GM12872 (cell line): ENCODE data around the gene KIF21A.

ENCODE experiments used
- TF ChIP-seq, protein P1 (sequence below): IDR thresholded peaks from 3 replicates; pipeline ENCODE4 v1.5.1; 2011; ENCODE audit warnings: low read depth, mild to moderate bottlenecking, low read length, moderate library complexity; ENCODE audit not compliant: insufficient read depth

The KIF21A gene

GRCh38 chr12:39412210-39412609 is 30.7 kb downstream of the KIF21A start:
- TF ChIP-seq, protein P1, sequence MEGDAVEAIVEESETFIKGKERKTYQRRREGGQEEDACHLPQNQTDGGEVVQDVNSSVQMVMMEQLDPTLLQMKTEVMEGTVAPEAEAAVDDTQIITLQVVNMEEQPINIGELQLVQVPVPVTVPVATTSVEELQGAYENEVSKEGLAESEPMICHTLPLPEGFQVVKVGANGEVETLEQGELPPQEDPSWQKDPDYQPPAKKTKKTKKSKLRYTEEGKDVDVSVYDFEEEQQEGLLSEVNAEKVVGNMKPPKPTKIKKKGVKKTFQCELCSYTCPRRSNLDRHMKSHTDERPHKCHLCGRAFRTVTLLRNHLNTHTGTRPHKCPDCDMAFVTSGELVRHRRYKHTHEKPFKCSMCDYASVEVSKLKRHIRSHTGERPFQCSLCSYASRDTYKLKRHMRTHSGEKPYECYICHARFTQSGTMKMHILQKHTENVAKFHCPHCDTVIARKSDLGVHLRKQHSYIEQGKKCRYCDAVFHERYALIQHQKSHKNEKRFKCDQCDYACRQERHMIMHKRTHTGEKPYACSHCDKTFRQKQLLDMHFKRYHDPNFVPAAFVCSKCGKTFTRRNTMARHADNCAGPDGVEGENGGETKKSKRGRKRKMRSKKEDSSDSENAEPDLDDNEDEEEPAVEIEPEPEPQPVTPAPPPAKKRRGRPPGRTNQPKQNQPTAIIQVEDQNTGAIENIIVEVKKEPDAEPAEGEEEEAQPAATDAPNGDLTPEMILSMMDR = no peak

GRCh38 chr12:39406262-39406661 is 36.7 kb downstream of the KIF21A start:
- TF ChIP-seq, protein P1 = no peak

DNA sequence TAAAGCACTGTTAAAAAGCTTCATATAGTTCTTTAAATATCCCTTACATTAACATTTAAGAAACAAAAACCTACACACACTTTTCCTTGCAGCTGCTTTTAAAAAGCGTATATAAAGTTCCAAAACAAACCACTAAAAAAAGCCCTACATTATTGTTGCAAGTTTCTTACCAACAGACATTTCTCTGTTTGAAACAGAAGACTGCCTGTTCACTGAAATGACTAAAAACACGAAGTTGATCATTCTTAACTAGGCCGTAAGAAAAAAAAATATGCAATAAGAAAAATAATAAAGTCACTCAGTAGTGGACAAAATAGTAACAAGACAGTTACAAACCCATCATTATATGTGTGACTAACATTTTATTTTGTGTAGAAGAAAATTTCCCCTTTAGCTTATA is 37.3 kb downstream of the KIF21A start:
- TF ChIP-seq, protein P1 = no peak

GRCh38 chr12:39404000-39404399 is 38.9 kb downstream of the KIF21A start:
- TF ChIP-seq, protein P1 = no peak

- TF ChIP-seq, protein P1 = no peak
Observed at GRCh38 chr12:39403376-39403775, 39.5 kb downstream of the KIF21A start.

GRCh38 chr12:39402922-39403321 is 40.0 kb downstream of the KIF21A start:
- TF ChIP-seq, protein P1 = no peak

DNA sequence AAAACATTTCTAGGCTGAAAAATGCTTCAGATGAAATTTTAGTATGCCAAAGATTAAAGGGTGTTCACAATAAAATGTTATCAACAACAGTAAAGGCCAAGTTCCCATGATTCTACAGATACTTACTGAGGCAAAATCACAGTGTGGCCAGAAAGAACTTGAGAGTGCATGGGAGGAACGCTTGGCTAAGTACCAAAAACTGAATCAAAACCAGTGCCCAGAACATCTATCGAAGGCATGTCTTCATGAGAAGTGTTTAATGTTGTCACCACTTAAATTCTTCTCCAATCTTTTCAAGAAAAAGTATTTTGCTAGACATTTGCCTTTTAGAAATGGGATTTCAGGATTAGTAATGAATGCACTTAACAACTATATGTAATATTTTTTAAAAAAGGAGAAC is 41.5 kb downstream of the KIF21A start:
- TF ChIP-seq, protein P1 = no peak

DNA sequence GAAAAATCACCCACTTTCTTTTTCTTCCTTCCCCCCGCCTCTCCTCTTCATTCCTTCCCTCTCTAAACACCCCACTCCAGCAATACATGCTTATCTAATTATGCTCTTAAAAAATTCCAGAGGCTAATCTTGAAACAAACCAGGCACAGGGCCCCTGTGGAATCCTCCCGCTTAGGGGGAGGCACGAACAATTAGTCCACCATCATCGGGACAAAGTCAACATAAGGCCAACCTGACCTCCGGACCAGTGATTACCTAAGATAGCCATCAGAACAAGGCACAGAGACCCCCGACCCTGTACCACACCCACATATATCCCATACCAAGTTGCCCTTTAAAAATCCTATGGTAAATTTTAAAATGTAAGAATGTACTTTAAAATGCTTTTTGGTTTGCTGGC is 47.1 kb downstream of the KIF21A start:
- TF ChIP-seq, protein P1 = no peak
